Stomach smooth muscle (tissue), 2 donors: Measurements from ENCODE around the gene MNT.

Source experiments
- H3K27ac ChIP-seq: one replicate; pipeline ENCODE4 v1.7.0; 2013; ENCODE audit warnings: mild to moderate bottlenecking, low read length, inconsistent platforms
- H3K27me3 ChIP-seq, 2 donors: one replicate each; pipeline ENCODE4 v1.7.0; 2013; ENCODE audit warnings: low read length in 2 of 2; ENCODE audit not compliant: insufficient read depth in 2 of 2, control insufficient read depth in 1 of 2
- H3K36me3 ChIP-seq, 2 donors: one replicate each; pipeline ENCODE4 v1.7.0; 2013; ENCODE audit warnings: low read length in 2 of 2; ENCODE audit not compliant: control insufficient read depth in 2 of 2, insufficient read depth in 2 of 2
- H3K4me1 ChIP-seq: one replicate; pipeline ENCODE4 v1.7.0; 2013; ENCODE audit warnings: low read length; ENCODE audit not compliant: control insufficient read depth, insufficient read depth
- H3K4me3 ChIP-seq, 2 donors: one replicate each; pipeline ENCODE4 v1.7.0; 2013; ENCODE audit warnings: low read length in 2 of 2
- H3K9ac ChIP-seq, 2 donors: one replicate each; pipeline ENCODE4 v1.7.0; 2013; ENCODE audit warnings: low read length in 2 of 2, mild to moderate bottlenecking in 1 of 2
- H3K9me3 ChIP-seq, 2 donors: one replicate each; pipeline ENCODE4 v1.7.0; 2013; ENCODE audit warnings: low read length in 2 of 2; ENCODE audit not compliant: control insufficient read depth in 2 of 2
- donor health status: healthy.
- donor health status: Pancreatic carcinoma.

The MNT gene

DNA sequence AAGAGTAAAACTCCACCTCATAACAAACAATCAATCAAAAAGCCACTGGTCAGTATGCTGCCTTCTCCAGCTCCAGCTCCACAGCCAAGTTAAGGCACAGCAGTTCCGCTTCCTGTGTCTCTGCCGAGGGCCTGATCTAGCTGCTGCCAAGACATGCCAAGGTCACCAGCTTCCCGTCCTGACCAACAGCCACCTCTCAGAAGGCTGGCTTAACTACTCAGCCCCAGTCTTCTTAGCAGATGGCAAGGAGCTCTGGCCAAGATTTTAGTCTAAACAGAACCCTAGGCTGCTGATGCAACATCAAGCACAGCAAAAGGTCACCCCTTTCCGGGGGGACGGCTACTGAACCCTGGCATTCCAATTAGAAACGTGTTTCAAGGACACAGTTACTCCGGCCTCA lies 17.7 kb upstream of the MNT start:
- H3K4me3 ChIP-seq = peak overlapping the region in 1 of 2 donors; percentile 29
- peak overlapping the region; percentile 31 to 66 for H3K9ac ChIP-seq
- H3K27ac ChIP-seq = peak overlapping the region; percentile 85

DNA sequence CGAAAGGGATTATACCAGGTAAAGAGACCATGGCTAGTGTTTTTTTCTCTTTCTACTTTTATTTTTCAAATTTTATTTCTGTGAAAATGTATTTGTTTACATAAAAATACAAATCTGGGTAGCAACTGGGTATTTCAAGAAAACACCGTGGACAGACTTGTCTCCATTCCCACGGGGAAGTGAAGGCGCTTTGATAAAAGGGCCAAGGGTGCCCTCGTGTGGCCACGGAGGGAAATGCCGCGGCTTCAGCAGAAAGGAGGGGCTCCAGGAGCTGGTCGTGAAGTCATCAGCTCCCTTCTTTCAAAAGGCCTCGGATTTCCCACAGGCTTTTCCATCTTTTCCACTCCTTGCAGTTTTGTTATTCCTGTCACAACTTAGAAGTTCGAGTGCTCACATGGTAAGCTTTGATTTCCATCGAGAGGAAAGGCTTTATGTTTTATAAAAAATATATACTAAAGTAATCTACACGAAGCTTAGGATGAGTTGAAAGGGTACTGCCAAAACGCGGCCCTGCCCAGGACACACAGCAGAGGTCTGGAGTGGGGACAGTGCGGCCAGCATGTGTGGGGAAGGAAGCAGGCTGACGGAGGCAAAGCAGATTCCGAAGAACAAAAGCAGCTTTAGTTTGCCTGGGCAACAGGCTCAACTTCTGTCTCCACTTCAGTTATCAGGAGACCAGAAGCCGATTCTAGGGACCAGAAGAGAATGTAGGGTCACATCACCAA lies 15.3 kb upstream of the MNT start:
- Histone ChIP-seq H3K9me3 (no peaks in the 10 kb centered on the region), H3K27ac (no peak overlapping the region), H3K4me1 (peaks cover 38% of the 10 kb centered on the region), H3K36me3 (peaks cover 7 to 22% of the 10 kb centered on the region in 2 donors), H3K9ac (peak overlapping the region in 1 of 2 donors; percentile 55), H3K27me3 (no peaks in the 10 kb centered on the region), H3K4me3 (no peak overlapping the region)

More for the DNA sequence above, 17.7 kb upstream of the MNT start:
- H3K4me1 ChIP-seq = peaks cover 45% of the 10 kb centered on the region
- H3K36me3 ChIP-seq = peaks cover 7 to 21% of the 10 kb centered on the region in 2 donors
- H3K9me3 ChIP-seq = no peaks in the 10 kb centered on the region
- no peaks in the 10 kb centered on the region for H3K27me3 ChIP-seq

DNA sequence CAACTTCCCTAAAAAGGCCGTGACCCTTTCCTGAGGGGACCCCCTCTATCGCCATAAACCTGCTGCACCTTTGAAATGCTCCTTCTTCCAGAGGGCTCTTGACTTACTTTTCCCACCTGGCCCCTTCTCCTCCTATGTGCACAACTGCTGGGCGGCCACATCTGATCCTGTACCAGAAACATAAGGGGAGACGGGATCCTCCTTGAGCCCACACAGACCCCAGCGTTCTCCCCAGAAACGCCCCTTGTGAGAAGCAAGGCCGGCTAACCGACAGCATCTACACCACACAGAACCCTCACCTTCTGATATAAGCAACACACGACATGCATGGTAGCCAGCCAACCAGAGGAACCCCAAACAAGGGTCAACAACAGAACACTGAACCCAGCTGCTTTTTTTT lies 14.2 kb upstream of the MNT start:
- Histone ChIP-seq H3K27me3 (no peaks in the 10 kb centered on the region), H3K36me3 (peaks cover 10 to 22% of the 10 kb centered on the region in 2 donors), H3K27ac (no peak overlapping the region), H3K9ac (no peak overlapping the region), H3K4me1 (peaks cover 32% of the 10 kb centered on the region), H3K9me3 (no peaks in the 10 kb centered on the region), H3K4me3 (no peak overlapping the region)

DNA sequence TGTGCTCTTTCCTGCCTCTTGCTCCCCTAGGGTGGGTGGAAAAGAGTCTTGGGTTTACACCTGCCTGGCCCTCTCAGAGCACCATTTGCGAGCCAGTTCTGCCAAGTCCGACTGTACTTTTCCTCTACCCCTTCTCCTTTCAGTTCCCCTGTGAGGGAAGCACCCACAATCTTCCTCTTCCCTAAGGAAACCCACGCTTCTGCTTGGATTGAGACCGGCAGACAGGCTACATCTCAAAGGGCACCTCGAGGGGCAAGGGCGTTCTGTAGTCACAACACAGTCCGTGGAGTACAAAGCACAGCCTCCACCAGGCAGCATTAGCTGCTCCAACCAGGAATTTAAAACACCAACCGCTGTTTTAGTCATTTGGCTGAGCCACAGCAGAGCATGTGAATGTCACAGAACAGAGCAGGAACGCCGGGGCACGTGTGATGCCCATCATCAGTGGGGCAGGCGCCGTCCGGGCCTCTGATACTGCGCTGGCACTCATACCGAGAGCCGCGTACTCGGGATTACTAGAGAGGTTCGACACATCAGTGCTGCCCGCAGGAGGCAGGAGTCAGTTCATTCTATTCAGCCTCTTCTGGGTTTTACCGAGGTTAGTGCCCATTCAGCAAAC lies 13.7 kb upstream of the MNT start:
- peaks cover 28% of the 10 kb centered on the region for H3K4me1 ChIP-seq
- no peak overlapping the region for H3K9ac ChIP-seq
- H3K9me3 ChIP-seq = no peaks in the 10 kb centered on the region
- peaks cover 7 to 17% of the 10 kb centered on the region in 2 donors for H3K36me3 ChIP-seq
- H3K27me3 ChIP-seq = no peaks in the 10 kb centered on the region
- no peak overlapping the region for H3K4me3 ChIP-seq
- H3K27ac ChIP-seq = no peak overlapping the region

DNA sequence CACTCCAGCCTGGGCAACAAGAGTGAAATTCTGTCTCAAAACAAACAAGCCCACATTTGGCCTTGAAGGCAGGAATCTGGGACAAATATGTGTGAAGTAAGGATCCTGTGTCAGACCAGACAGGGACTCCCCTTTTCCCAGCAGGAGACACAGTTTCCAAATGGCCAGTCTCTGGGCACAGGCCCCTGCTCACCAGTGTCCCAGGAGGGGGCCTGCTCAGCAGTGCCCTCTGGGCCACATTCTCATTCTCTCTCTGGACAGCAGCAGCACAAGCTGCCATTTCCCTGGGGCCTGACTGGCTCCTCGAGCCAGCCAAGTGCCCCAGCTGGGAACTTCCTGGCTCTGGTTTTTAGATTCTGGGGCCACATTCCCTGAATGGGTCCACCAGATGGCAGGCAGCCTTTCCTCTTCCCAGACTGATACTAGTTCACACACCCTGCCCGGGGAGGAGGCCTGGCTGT lies 11.7 kb upstream of the MNT start:
- Histone ChIP-seq H3K9ac (no peak overlapping the region), H3K4me3 (no peak overlapping the region), H3K27me3 (no peaks in the 10 kb centered on the region), H3K4me1 (peaks cover 9% of the 10 kb centered on the region), H3K36me3 (peaks cover 7 to 13% of the 10 kb centered on the region in 2 donors), H3K9me3 (no peaks in the 10 kb centered on the region), H3K27ac (no peak overlapping the region)

DNA sequence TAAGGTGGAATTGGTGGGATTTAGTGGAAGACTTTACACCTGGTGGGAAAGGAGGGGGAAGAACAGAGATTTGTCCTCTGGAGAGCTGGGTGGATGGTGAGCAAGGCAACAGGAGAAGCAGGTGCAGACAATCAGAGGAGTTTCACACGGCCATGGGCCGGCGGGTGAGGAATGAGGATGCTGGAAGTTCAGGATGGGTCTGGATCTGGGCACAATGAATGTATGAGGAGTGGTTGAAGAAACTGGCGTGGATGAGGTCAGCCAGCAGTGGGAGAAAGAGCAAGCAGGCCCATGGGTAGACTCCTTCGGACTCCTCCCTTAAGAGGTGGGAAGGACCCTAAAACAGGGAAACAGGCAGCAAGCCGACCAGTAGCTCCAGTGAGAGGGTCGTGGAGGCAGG lies 10.1 kb upstream of the MNT start:
- Histone ChIP-seq H3K9ac (no peak overlapping the region), H3K36me3 (peaks cover 7 to 11% of the 10 kb centered on the region in 2 donors), H3K4me3 (no peak overlapping the region), H3K27ac (no peak overlapping the region), H3K9me3 (no peaks in the 10 kb centered on the region), H3K4me1 (peaks cover 18% of the 10 kb centered on the region), H3K27me3 (no peaks in the 10 kb centered on the region)

DNA sequence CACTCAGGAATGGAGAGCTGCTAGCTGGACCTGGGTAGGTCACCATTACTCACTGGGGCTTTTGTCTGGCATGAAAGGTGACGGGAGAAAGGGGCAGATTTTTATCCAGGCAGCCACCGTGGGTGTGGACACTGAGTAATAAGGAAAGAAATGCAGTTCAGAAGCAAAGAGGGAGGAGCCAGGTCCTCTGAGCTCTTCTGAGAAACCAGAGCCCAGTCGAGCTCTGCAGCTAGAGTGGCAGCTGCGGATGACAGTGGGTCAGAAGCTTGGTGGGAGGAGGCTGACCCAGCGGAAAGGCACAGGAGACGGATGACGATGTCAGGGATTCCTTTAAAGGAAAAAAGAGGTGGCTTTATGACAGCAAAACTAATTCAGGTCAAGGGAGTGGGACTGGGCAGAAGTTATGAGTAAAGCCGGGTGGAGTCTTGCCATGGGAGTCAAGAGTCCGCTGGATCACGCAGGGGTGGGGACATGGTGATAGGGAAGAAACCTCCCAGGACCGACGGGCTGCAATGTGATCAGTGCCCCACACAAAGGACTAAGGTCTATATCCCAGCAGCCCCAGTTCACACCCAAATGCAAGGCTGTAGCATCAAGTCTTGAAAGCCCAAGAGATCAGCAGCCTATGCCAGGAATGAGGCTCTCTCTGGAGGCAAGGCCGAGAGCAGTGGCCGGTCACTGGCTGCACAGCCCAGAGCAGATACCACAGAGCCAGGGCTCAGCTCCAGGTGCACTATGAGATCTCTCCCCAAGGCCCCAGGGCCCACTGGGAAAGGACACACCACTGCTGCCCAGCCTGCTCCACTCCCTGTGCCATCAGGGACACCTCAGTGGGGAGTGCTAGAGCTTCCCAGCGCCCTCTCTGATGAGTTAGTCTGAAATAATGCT lies 6.3 kb upstream of the MNT start:
- H3K36me3 ChIP-seq = peaks cover 0 to 3% of the 10 kb centered on the region in 2 donors
- no peaks in the 10 kb centered on the region for H3K9me3 ChIP-seq
- H3K27ac ChIP-seq = peak overlapping the region; percentile 66
- no peaks in the 10 kb centered on the region for H3K27me3 ChIP-seq
- H3K4me1 ChIP-seq = peaks cover 48% of the 10 kb centered on the region
- H3K4me3 ChIP-seq = peak overlapping the region in 1 of 2 donors; percentile 47
- H3K9ac ChIP-seq = peak overlapping the region; percentile 21 to 33

DNA sequence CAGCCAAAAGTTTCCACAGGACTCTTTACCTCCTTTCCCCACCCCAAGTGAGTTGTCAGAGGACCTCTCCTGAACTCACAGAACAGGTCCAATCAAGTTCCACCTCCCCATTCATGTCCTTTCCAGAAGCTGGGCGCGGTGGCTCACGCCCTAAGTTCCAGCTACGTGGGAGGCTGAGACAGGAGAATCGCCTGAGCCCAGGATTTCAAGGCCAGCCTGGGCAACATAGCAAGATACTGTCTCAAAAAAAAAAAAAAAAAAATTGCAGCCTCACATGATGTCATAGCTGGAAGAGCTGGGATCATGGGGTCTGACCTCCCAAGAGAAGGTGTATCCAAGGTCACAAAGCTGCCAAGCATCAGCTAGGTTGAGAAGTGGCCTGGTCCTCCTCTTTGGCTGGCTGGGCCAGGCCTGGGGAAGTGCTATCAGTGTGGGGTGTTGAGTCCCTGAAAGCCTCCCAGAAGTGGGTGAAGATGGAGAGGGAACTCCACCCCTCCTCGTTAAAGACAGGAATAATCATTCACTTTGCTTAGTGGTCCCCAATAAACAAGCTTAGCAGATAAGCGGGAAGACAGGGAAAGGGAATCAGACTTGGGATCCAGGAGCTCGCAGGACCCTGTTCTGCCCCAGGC lies 5.5 kb upstream of the MNT start:
- no peaks in the 10 kb centered on the region for H3K9me3 ChIP-seq
- peaks cover 0 to 3% of the 10 kb centered on the region in 2 donors for H3K36me3 ChIP-seq
- H3K9ac ChIP-seq = no peak overlapping the region
- peaks cover 50% of the 10 kb centered on the region for H3K4me1 ChIP-seq
- H3K4me3 ChIP-seq = peak overlapping the region in 1 of 2 donors; percentile 40
- no peaks in the 10 kb centered on the region for H3K27me3 ChIP-seq
- peak overlapping the region; percentile 66 for H3K27ac ChIP-seq

DNA sequence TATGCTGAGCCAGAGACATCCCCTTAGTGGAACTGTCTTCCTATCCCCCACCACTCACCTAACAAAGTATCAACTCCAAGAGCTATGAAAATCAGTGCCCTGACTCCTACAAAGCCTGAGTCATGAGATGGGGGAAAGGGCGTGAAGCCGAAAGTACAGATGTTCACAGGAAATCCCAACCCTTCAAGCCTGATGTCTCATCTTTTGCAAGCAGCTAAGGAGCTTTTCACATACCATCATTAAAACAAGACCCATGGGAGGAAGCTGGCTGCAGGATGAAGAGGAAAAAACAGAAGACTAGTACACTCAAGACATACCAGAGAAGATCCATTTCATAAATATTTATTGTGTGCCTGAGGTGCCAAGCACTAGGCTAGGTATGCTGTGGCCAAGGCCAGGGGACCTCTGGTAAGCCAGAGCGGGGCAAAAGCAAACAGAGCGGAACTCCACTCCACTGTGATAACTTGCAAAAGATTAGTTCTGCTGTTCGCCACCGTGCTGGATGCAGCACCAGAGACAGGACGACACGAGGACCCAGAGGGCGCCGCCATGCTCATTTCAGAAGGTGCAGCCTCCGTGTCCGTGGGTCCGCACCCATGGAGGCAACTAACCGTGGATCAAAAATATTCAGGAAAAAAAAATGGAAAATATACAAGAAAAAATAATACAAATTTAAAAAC lies 4.5 kb upstream of the MNT start:
- no peaks in the 10 kb centered on the region for H3K36me3 ChIP-seq
- H3K9ac ChIP-seq = no peak overlapping the region
- H3K4me3 ChIP-seq = no peak overlapping the region
- no peaks in the 10 kb centered on the region for H3K9me3 ChIP-seq
- H3K27ac ChIP-seq = peak overlapping the region; percentile 31
- no peaks in the 10 kb centered on the region for H3K27me3 ChIP-seq
- H3K4me1 ChIP-seq = peaks cover 51% of the 10 kb centered on the region

DNA sequence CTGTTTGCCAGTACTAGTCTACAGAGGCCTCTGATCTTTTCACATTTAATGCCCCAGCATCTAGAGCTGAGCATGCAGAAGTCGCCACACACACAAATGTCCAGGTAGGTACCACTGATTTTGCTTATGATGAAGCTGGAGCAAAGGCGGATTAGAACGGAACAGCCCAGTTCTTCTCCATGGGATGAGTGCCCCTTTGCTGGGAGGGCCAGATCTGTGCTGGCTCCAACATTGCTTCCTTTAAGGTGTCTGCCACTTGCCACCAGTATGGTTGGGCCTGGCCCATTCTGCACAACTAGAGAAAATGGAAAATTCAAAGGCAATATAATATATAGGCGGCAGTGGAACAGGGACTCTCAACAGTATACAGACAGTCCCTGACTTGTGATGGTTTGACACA lies 2.2 kb upstream of the MNT start:
- H3K9me3 ChIP-seq = no peaks in the 10 kb centered on the region
- H3K36me3 ChIP-seq = no peaks in the 10 kb centered on the region
- peaks cover 68% of the 10 kb centered on the region for H3K4me1 ChIP-seq
- peak overlapping the region; percentile 21 to 75 for H3K9ac ChIP-seq
- peak overlapping the region in 1 of 2 donors; percentile 96 for H3K4me3 ChIP-seq
- H3K27ac ChIP-seq = peak overlapping the region; percentile 95
- no peaks in the 10 kb centered on the region for H3K27me3 ChIP-seq
